ENCODE data around the gene ANKRD44.

Gene ANKRD44

DNA sequence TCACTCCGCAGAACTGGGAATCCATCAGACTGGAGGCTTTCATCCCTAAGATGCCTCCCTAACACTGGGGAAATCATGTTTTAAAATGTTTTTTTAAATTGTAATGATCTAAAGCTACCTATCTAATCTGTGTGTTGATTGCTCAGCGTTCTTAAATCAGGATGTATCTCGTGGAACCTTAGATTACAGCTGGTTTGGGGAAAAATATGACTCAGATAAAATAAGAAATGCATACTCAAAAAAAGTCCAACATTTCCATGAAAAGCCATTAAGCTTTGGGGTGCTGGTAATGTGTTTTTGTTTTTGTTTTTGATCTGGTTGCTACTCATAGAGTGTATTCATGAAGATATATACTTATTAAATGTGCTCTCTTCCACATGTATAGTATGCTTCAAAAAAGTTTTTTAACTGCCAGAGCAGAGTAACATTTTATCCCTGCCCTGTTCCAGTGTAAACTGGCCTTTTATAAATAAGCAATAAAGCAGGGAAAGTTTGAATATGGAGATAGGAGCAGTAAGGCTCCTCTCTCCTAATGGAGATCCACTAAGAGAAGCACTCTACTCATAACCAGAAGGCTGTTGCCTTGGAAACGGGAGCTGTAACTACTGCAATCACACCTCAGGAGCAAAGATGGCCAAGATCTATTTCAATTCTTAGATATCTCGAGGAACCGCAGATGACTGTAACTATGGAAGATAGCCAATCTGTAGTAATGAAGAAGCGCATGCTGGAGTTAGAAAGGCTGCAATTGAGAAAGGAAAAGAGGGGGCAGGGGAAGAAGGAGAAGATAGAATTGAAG lies 41.6 kb downstream of the ANKRD44 start:
- no peak for TF ChIP-seq CTCF (IDR thresholded peaks at IDR 0.05)
- TF ChIP-seq ZFX (IDR thresholded peaks at IDR 0.05; ENCODE audit: borderline replicate concordance), result no peak
- no peak overlapping the region for H3K27ac ChIP-seq

- TF ChIP-seq CTCF (IDR thresholded peaks at IDR 0.05), result no peak
- TF ChIP-seq ZFX (IDR thresholded peaks at IDR 0.05; ENCODE audit: borderline replicate concordance), result no peak
Observed at GRCh38 chr2:197266477-197266876, 44.1 kb downstream of the ANKRD44 start.

DNA sequence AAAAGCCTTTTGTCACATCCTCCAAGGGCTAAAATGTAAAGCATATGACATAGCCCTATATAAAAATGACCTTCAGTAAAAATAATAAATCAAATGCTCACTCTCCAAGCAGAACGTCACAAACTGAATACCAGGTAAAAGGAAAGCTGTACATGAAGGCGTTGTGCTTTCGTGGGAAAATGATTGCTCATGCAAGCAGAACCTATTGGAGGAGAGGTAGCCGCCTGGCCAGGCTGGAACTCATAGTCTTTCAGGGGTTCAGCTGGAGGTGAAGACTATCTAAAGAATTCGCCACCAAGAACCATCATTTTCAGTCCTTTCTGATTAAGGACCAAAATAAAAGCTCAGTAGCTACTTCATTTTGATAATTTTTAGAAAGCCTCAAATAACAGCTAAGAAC lies 44.7 kb downstream of the ANKRD44 start:
- no peak overlapping the region for H3K27ac ChIP-seq

More at GRCh38 chr2:197266477-197266876, 44.1 kb downstream of the ANKRD44 start:
- H3K27ac ChIP-seq, result no peak overlapping the region

GRCh38 chr2:197265036-197265435 lies 45.5 kb downstream of the ANKRD44 start:
- no peak overlapping the region for H3K27ac ChIP-seq
- TF ChIP-seq CTCF (IDR thresholded peaks at IDR 0.05) (no peak), ZFX (IDR thresholded peaks at IDR 0.05; ENCODE audit: borderline replicate concordance) (no peak)

More for the DNA sequence above, 44.7 kb downstream of the ANKRD44 start:
- no peak for TF ChIP-seq CTCF (IDR thresholded peaks at IDR 0.05)
- TF ChIP-seq ZFX (IDR thresholded peaks at IDR 0.05; ENCODE audit: borderline replicate concordance), result no peak

GRCh38 chr2:197264332-197264731 lies 46.2 kb downstream of the ANKRD44 start:
- H3K27ac ChIP-seq, result no peak overlapping the region
- no peak for TF ChIP-seq CTCF (IDR thresholded peaks at IDR 0.05)
- no peak for TF ChIP-seq ZFX (IDR thresholded peaks at IDR 0.05; ENCODE audit: borderline replicate concordance)

DNA sequence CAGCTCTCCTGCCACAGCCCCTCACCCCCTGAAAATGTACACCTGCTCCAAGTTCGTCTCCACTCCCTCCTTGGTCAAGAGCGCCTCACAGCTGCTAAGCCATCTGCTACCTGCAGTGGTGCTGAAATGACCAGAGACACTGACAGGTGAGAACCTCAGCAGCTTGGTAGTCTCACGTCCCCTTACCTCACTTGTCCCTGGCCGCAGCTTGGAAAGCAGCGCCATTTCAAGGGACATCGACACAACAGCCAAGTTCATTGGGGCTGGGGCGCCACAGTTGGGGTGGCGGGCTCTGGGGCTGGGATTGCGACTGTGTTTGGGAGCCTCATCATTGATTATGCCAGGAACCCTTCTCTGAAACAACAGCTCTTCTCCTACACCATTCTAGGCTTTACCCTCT lies 47.5 kb downstream of the ANKRD44 start:
- H3K27ac ChIP-seq, result no peak overlapping the region
- TF ChIP-seq ZFX (IDR thresholded peaks at IDR 0.05; ENCODE audit: borderline replicate concordance), result no peak
- no peak for TF ChIP-seq CTCF (IDR thresholded peaks at IDR 0.05)

DNA sequence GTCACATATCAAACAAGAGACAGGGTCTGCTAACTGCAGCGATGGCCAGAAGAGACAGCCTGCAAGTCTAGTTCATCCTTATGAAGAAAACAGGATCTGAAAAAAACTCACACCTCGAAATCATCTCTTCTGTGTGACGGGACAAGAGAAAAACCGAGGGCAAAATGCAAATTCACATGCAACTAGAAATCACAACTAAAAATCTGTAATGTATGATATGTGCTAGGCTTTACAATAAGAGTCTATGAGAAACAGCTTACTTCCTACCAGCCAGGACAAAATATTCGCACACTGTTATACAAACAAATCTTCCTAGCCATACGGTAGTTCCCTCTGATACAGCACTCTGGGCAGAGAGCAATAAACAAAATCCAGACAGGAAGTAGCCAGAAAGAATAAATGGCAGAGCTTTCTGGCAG lies 48.8 kb downstream of the ANKRD44 start:
- no peak for TF ChIP-seq ZFX (IDR thresholded peaks at IDR 0.05; ENCODE audit: borderline replicate concordance)
- TF ChIP-seq CTCF (IDR thresholded peaks at IDR 0.05), result no peak
- no peak overlapping the region for H3K27ac ChIP-seq

All from 22Rv1 (cell line).